Keratinocyte (primary cell): ENCODE results near the gene TSHZ2. TPM values are rescaled to one million over a fixed set of nuclear protein-coding genes. Genes with fewer than 3 reads are reported as not detected.
"Not testable (repeated sequence)": the region's sequence is repeated elsewhere in the genome, so short reads cannot be mapped to it uniquely, and the experiment has no call there.

Experiments used
- DNase-seq: peaks from one replicate; pipeline ENCODE4 v3.0.0-alpha.2; 2011; ENCODE audit warnings: low read depth, missing footprints, low spot score
- FAIRE-seq: peaks from 2 replicates; lab custom pipeline; 2011; peaks lifted over from hg19 to GRCh38; lab: Jason Lieb, UNC
- H2AFZ ChIP-seq: 2 replicates; pipeline ENCODE4 v1.6.0; 2012; ENCODE audit warnings: low read length, control low read depth, inconsistent platforms; ENCODE audit not compliant: control insufficient read depth
- H3K27ac ChIP-seq: 2 replicates; pipeline ENCODE4 v1.5.1; 2011; ENCODE audit warnings: low read length; ENCODE audit not compliant: control insufficient read depth, insufficient read depth
- H3K27me3 ChIP-seq: 3 replicates; pipeline ENCODE4 v1.6.0; 2011; ENCODE audit warnings: low read length; ENCODE audit not compliant: control insufficient read depth, insufficient read depth; ENCODE audit errors: extremely low read depth
- H3K36me3 ChIP-seq, 2 experiments: 2 replicates in 1 of 2; 3 replicates in 1 of 2; pipeline ENCODE4 v1.5.1; 2011; ENCODE audit warnings: low read length in 2 of 2, mild to moderate bottlenecking in 1 of 2; ENCODE audit not compliant: control insufficient read depth in 2 of 2, insufficient read depth in 2 of 2; ENCODE audit errors: extremely low read depth in 1 of 2
- H3K4me1 ChIP-seq: 3 replicates; pipeline ENCODE4 v1.5.1; 2011; ENCODE audit warnings: low read length; ENCODE audit not compliant: control insufficient read depth, insufficient read depth; ENCODE audit errors: extremely low read depth
- H3K4me2 ChIP-seq: 3 replicates; pipeline ENCODE4 v1.6.0; 2011; ENCODE audit warnings: low read depth, low read length; ENCODE audit not compliant: control insufficient read depth, insufficient read depth; ENCODE audit errors: extremely low read depth
- H3K4me3 ChIP-seq, 3 experiments: fragments of 200-600 bp in 1 of 3; sonication (generic) in 1 of 3; 2 replicates in 2 of 3; 3 replicates in 1 of 3; pipeline ENCODE4 v1.5.1; 2011 to 2016; ENCODE audit warnings: low read length in 3 of 3, mild to moderate bottlenecking in 3 of 3, control low read depth in 2 of 3, inconsistent platforms in 1 of 3, low read depth in 1 of 3, mixed read lengths in 1 of 3, mixed run types in 1 of 3, moderate library complexity in 1 of 3; ENCODE audit not compliant: control insufficient read depth in 2 of 3, insufficient read depth in 2 of 3; ENCODE audit errors: extremely low read depth in 1 of 3
- H3K79me2 ChIP-seq: 2 replicates; pipeline ENCODE4 v1.6.0; 2012; ENCODE audit warnings: low read length; ENCODE audit not compliant: control insufficient read depth, insufficient read depth
- H3K9ac ChIP-seq: 3 replicates; pipeline ENCODE4 v1.6.0; 2011; ENCODE audit warnings: low read length; ENCODE audit not compliant: control insufficient read depth, insufficient read depth; ENCODE audit errors: extremely low read depth
- H3K9me1 ChIP-seq: 3 replicates; pipeline ENCODE4 v1.6.0; 2011; ENCODE audit warnings: low read length; ENCODE audit not compliant: control insufficient read depth, insufficient read depth; ENCODE audit errors: extremely low read depth
- H3K9me3 ChIP-seq: 2 replicates; pipeline ENCODE4 v1.5.1; 2012; ENCODE audit warnings: low read depth, low read length; ENCODE audit not compliant: control insufficient read depth
- H4K20me1 ChIP-seq: 3 replicates; pipeline ENCODE4 v1.6.0; 2011; ENCODE audit warnings: low read length; ENCODE audit not compliant: control insufficient read depth, insufficient read depth; ENCODE audit errors: extremely low read depth
- EZH2 ChIP-seq: IDR thresholded peaks from one replicate; pipeline ENCODE4 v1.6.1; 2012; ENCODE audit warnings: inconsistent platforms, mild to moderate bottlenecking, low read length, moderate library complexity
- dilution Hi-C: fragments of 300-500 bp; cut with MboI; formaldehyde crosslinking; loops from one replicate; pipeline ENCODE4 v1.7.0; 2020; ENCODE audit warnings: low sequenced_read_pairs; ENCODE audit not compliant: extremely low pct_ligation_motif_present
- polyA plus RNA-seq, 5 experiments: library from polyadenylated mRNA; depleted of rRNA in 3 of 5; stranded (reverse) in 3 of 5; stranded (forward) in 1 of 5; unstranded in 1 of 5; fragments of >200 nt; gene quantifications; 1 replicate in 1 of 5; 2 replicates in 3 of 5; 3 replicates in 1 of 5; pipeline versions ENCODE4 v1.2.1 to v1.2.3, GENCODE V29; 2011 to 2012; ENCODE audit warnings: missing spikeins in 2 of 5, low read depth in 1 of 5, low replicate concordance in 1 of 5
- TF ChIP-seq, protein P1 (sequence below), 3 experiments: IDR thresholded peaks in 1 of 3; conservative IDR thresholded peaks in 1 of 3; optimal IDR thresholded peaks in 1 of 3; 2 replicates in 2 of 3; 3 replicates in 1 of 3; pipeline versions ENCODE3 to v1.5.1; 2011; ENCODE audit warnings: low read length in 3 of 3, mild to moderate bottlenecking in 3 of 3, moderate library complexity in 2 of 3, control low read depth in 1 of 3, inconsistent platforms in 1 of 3; ENCODE audit not compliant: insufficient read depth in 2 of 3; ENCODE audit errors: extremely low read depth in 1 of 3

TSHZ2 gene
- polyA plus RNA-seq, 1 donor (not counting 4 experiments of a cell fraction or from before 2014, with no cell fraction given): 1.1 TPM

GRCh38 chr20:53412577-53413185, 440.5 kb downstream of the TSHZ2 start:
- Histone ChIP-seq H2AFZ (no peak overlapping the region), H3K36me3 (no peaks in the 10 kb centered on the region), H4K20me1 (no peaks in the 10 kb centered on the region), H3K9me1 (no peaks in the 10 kb centered on the region), H3K79me2 (no peaks in the 10 kb centered on the region), H3K27me3 (no peaks in the 10 kb centered on the region), H3K27ac (no peak overlapping the region), H3K4me1 (no peaks in the 10 kb centered on the region), H3K4me3 (no peak overlapping the region), H3K4me2 (no peak overlapping the region), H3K9me3 (no peaks in the 10 kb centered on the region), H3K9ac (no peak overlapping the region)
- dilution Hi-C loops: no loop called here
- TF ChIP-seq EZH2: no peak
- TF ChIP-seq, protein P1, sequence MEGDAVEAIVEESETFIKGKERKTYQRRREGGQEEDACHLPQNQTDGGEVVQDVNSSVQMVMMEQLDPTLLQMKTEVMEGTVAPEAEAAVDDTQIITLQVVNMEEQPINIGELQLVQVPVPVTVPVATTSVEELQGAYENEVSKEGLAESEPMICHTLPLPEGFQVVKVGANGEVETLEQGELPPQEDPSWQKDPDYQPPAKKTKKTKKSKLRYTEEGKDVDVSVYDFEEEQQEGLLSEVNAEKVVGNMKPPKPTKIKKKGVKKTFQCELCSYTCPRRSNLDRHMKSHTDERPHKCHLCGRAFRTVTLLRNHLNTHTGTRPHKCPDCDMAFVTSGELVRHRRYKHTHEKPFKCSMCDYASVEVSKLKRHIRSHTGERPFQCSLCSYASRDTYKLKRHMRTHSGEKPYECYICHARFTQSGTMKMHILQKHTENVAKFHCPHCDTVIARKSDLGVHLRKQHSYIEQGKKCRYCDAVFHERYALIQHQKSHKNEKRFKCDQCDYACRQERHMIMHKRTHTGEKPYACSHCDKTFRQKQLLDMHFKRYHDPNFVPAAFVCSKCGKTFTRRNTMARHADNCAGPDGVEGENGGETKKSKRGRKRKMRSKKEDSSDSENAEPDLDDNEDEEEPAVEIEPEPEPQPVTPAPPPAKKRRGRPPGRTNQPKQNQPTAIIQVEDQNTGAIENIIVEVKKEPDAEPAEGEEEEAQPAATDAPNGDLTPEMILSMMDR (optimal IDR thresholded peaks at IDR 0.05 in 1 of 3, IDR thresholded peaks at IDR 0.05 in 1 of 3, conservative IDR thresholded peaks at IDR 0.05 in 1 of 3; ENCODE audit: extremely low read depth in 1 of 3, insufficient read depth in 2 of 3, low read length in 3 of 3): no peak
- FAIRE-seq (no peak), DNase-seq (no peak)

GRCh38 chr20:53413186-53413631, 441.1 kb downstream of the TSHZ2 start:
- Histone ChIP-seq H3K4me2 (no peak overlapping the region), H3K4me3 (no peak overlapping the region), H3K27ac (no peak overlapping the region), H4K20me1 (no peaks in the 10 kb centered on the region), H3K79me2 (no peaks in the 10 kb centered on the region), H3K36me3 (no peaks in the 10 kb centered on the region), H3K9ac (no peak overlapping the region), H3K9me3 (no peaks in the 10 kb centered on the region), H3K4me1 (no peaks in the 10 kb centered on the region), H3K9me1 (no peaks in the 10 kb centered on the region), H3K27me3 (no peaks in the 10 kb centered on the region), H2AFZ (no peak overlapping the region)
- dilution Hi-C loops: no loop called here
- FAIRE-seq (no peak), DNase-seq (no peak)
- TF ChIP-seq, protein P1 (optimal IDR thresholded peaks at IDR 0.05 in 1 of 3, IDR thresholded peaks at IDR 0.05 in 1 of 3, conservative IDR thresholded peaks at IDR 0.05 in 1 of 3; ENCODE audit: extremely low read depth in 1 of 3, insufficient read depth in 2 of 3, low read length in 3 of 3): peak in 1 of 3 experiments; percentile 10
- no peak for TF ChIP-seq EZH2

DNA sequence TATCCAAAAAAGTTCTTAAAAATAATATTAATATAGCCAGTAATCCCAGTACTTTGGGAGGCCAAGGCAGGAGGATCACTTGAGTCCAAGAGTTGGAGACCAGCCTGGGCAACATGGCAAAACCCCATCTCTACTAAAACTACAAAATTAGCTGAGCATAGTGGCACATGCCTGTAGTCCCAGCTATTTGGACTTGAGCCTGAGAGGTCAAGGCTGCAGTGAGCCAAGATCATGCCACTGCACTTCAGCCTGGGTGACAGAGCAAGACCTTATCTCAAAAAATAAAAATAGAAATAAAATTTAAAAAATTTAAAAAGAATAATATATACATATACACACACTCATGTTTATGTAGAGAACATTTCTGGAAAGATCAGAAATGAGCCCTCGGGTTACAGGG, 441.7 kb downstream of the TSHZ2 start:
- H3K4me3 ChIP-seq, H3K27ac ChIP-seq, FAIRE-seq, H3K79me2 ChIP-seq, DNase-seq, H2AFZ ChIP-seq, H3K9me3 ChIP-seq, H3K4me1 ChIP-seq, H3K27me3 ChIP-seq, dilution Hi-C loops, H3K36me3 ChIP-seq, H3K4me2 ChIP-seq, H3K9me1 ChIP-seq, H4K20me1 ChIP-seq, H3K9ac ChIP-seq: not testable (repeated sequence)
